Measurements from ENCODE around the gene RERE. TPM values are rescaled to one million over a fixed set of nuclear protein-coding genes. Genes with fewer than 3 reads are reported as not detected.

Gene RERE
- total RNA-seq, 1 experiment from 2014 or later, result 73.4 TPM

GRCh38 chr1:8642114-8642513, 175.3 kb downstream of the RERE start:
- H3K79me2 ChIP-seq (ENCODE audit: low read depth), result peaks cover 34% of the 10 kb centered on the region
- peaks cover 26% of the 10 kb centered on the region for H3K4me1 ChIP-seq (replicated peaks; ENCODE audit: insufficient read depth)
- H3K27ac ChIP-seq, result no peak overlapping the region
- H3K27me3 ChIP-seq (ENCODE audit: insufficient read depth, low read depth), result no peaks in the 10 kb centered on the region
- TF ChIP-seq CTCF (conservative IDR thresholded peaks at IDR 0.05) (no peak), EZH2 (IDR thresholded peaks at IDR 0.05; ENCODE audit: low read depth) (no peak)
- intact Hi-C loops (cut with micrococcal nuclease; ENCODE audit: unreplicated experiment), result no loop called here
- no peak for DNase-seq
- no peaks in the 10 kb centered on the region for H3K36me3 ChIP-seq (ENCODE audit: low read depth)
- no peak overlapping the region for H3K4me2 ChIP-seq
- ChIA-PET POLR2A (ENCODE audit: unreplicated experiment) (interaction anchor here (0.7 kb wide), 1 partner anchor 1383 kb away, joined by 4 read pairs; no protein-coding TSS in a partner anchor), CTCF (no interaction called here)
- no peaks in the 10 kb centered on the region; the same call in 1 of the 2 replicates for H4K20me1 ChIP-seq (ENCODE audit: insufficient read depth)
- no TSS peak for BruUV-seq (replicated peaks)
- no peak overlapping the region for H3K4me3 ChIP-seq
- H3K9me3 ChIP-seq (ENCODE audit: insufficient read depth, low read depth), result no peaks in the 10 kb centered on the region
- H2AFZ ChIP-seq, result no peak overlapping the region
- no peaks in the 10 kb centered on the region for H3K9me2 ChIP-seq (ENCODE audit: insufficient read depth)
- H3F3A ChIP-seq (ENCODE audit: insufficient read depth, low read depth), result peaks cover 4% of the 10 kb centered on the region; the same call in 1 of the 2 replicates

GRCh38 chr1:8641377-8641997, 176.0 kb downstream of the RERE start:
- Histone ChIP-seq H3K9me3 (ENCODE audit: insufficient read depth, low read depth) (no peaks in the 10 kb centered on the region), H3K27ac (no peak overlapping the region), H3K4me3 (no peak overlapping the region), H3K27me3 (ENCODE audit: insufficient read depth, low read depth) (no peaks in the 10 kb centered on the region), H4K20me1 (ENCODE audit: insufficient read depth) (no peaks in the 10 kb centered on the region; the same call in 1 of the 2 replicates), H3K79me2 (ENCODE audit: low read depth) (peaks cover 32% of the 10 kb centered on the region), H3K36me3 (ENCODE audit: low read depth) (no peaks in the 10 kb centered on the region), H3F3A (ENCODE audit: insufficient read depth, low read depth) (peaks cover 4% of the 10 kb centered on the region; the same call in 1 of the 2 replicates), H3K4me2 (no peak overlapping the region), H2AFZ (no peak overlapping the region), H3K9me2 (ENCODE audit: insufficient read depth) (no peaks in the 10 kb centered on the region), H3K4me1 (replicated peaks; ENCODE audit: insufficient read depth) (peaks cover 26% of the 10 kb centered on the region)
- BruUV-seq (replicated peaks), result no TSS peak
- no peak for TF ChIP-seq EZH2 (IDR thresholded peaks at IDR 0.05; ENCODE audit: low read depth)
- TF ChIP-seq CTCF (conservative IDR thresholded peaks at IDR 0.05), result no peak
- POLR2A ChIA-PET (ENCODE audit: unreplicated experiment), result no interaction called here
- CTCF ChIA-PET, result no interaction called here
- DNase-seq, result no peak
- intact Hi-C loops (cut with micrococcal nuclease; ENCODE audit: unreplicated experiment), result no loop called here

- Histone ChIP-seq H3K9me2 (ENCODE audit: insufficient read depth) (no peaks in the 10 kb centered on the region), H3K9me3 (ENCODE audit: insufficient read depth, low read depth) (no peaks in the 10 kb centered on the region), H3K4me2 (no peak overlapping the region), H2AFZ (no peak overlapping the region), H3K27ac (no peak overlapping the region), H3K27me3 (ENCODE audit: insufficient read depth, low read depth) (no peaks in the 10 kb centered on the region), H3K4me1 (replicated peaks; ENCODE audit: insufficient read depth) (peaks cover 26% of the 10 kb centered on the region), H3K4me3 (no peak overlapping the region), H4K20me1 (ENCODE audit: insufficient read depth) (no peaks in the 10 kb centered on the region; the same call in 1 of the 2 replicates), H3F3A (ENCODE audit: insufficient read depth, low read depth) (peaks cover 4% of the 10 kb centered on the region; the same call in 1 of the 2 replicates), H3K36me3 (ENCODE audit: low read depth) (no peaks in the 10 kb centered on the region), H3K79me2 (ENCODE audit: low read depth) (peaks cover 28% of the 10 kb centered on the region)
- TF ChIP-seq CTCF (conservative IDR thresholded peaks at IDR 0.05) (no peak), EZH2 (IDR thresholded peaks at IDR 0.05; ENCODE audit: low read depth) (no peak)
- CTCF ChIA-PET, result no interaction called here
- no TSS peak for BruUV-seq (replicated peaks)
- intact Hi-C loops (cut with micrococcal nuclease; ENCODE audit: unreplicated experiment), result no loop called here
- DNase-seq, result no peak
- POLR2A ChIA-PET (ENCODE audit: unreplicated experiment), result no interaction called here
Measured at GRCh38 chr1:8640950-8641349, 176.5 kb downstream of the RERE start.

Data from PC-9 (cell line).